NCI-H524 treated with DMSO at 0.1 percent for 48 hours (cell line): ENCODE measurements around the gene USF1.
"Not testable (repeated sequence)": the region's sequence is repeated elsewhere in the genome, so short reads cannot be mapped to it uniquely, and the experiment has no call there.

Source experiments
- DNase-seq: peaks from one replicate; lab custom pipeline; 2025; lab: John Stamatoyannopoulos, UW

USF1 gene

DNA sequence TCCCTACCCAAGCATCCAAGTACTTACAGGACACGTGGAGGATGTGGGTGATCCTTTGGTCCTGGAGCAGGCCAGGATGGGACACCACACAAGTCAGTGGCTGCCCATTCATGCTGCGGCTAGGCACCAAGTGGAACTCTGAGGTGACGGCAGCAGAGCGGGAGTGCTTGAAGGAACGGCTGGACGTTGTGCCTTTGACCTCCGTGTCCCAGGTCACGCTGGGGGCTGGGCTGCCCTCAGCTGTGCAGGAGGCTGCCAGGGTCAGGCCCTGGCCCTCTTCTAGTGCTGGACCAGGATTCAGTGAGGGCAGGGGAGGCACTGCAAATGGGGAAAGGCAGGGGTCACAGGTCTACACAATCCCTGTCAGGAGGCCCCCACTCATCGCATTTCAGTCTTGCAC is 31.6 kb upstream of the USF1 start:
- DNase-seq = no peak

DNA sequence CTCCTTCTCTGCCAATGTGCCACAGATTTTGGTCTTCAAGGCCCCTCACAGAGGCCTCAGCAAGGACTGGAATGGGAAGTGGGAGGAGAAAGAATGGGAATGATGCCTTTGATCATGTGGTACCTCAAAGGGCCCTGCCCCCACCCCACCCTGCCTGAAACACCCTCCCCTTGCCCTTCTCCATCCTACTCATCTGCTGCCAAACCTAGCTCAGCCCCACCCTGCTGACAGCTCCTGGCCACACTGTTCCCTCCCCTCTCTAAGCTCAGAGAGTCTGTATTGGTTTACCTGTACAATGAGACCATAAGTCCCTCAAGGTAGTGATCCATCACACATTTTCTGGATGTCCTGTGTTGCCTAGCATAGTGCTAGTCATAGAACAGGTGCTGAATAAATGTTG is 30.6 kb upstream of the USF1 start:
- no peak for DNase-seq

DNA sequence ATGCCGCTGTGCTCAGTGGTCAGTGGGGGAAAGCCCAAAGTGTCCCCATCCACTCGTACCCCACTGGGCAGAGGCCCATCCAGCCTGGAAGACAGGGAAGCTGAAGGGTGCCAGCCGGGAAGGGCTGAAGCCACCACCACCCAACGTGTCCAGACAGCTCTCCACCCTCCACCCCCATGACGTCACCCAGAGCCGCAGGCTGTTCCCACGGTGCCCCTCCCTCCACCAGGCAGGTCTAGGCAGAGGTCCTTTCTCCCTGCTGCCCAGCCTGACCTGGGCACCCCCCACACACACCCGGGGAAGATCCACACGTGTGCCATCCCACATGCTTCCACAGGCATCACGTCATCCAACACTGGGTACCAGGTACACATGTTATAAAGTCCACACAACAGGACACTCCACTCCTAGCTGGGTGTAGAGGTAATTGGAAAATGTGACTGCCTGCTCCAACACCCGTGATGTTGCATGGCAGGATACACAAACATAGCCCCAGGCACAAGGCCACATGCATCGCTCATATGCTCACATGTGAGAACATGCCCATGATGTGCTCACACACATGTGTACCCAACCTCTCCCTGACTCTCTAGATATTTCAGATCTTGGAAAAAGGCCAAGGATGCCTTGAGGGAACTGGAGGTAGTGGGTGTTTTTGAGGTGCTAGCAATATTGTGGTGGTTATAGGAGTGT is 29.0 kb upstream of the USF1 start:
- DNase-seq = no peak

DNA sequence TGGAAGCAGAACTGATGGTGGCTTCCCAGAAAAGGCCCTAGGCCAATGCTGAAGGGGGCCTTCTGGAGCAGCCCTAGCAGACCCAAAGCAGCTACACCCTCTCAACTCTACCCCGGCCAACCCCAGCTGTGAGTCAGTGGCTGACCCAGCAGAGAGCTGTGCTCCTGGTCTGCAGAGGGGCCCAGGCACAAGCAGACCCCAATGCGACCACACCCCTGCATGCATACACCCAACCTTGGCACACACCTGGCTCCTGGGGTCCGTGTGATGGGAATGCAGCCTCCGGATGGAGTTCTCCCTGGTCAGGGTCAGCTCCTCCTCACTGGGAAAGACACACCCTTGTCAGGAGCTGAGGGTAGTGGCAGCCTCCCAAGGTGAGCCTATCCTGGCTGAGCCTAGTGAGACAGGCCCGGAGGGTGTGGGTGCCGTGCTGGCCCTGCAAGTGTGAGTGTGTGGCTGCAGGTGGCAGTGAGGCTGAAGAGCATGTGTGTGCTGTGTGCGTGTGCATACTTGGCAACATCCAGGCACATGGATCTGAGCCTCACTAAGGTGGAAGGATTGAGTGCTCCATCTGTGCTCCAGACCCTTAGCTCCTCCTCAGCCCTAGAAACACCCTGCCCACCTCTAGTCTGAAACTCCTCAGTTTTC is 27.8 kb upstream of the USF1 start:
- DNase-seq = no peak

DNA sequence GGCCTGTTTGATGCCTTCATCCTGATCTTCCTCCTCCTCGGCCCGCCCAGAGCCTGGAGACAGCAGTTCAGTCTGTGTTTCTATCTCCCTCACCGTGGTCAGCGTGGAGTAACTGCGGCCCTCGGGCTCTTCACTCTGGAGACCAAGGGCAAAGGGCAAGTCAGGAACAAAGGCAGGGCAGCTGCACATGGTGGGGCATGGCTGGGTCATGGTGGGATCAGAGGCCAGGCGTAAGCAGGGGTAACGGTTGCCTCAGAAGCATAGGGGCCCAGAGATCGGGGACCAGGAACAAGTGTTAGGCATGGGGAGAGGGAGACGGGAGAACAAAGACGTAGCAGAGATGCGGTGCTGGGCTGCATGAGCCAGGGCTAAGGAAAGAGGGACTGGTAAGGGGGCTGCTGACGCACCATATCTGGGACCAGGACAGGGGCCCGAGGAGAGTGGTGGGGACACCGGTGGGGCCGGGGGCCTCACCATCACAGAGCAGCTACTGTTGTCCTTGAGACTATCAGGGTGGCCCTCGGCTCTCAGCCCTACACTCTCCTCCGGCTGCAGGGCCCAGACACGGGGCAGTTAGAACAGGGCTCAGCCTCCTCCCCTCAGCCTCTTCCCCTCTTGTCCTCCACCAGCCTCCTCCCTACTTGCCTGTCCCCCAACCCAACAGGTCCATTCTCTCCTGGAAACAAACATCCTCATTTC is 27.1 kb upstream of the USF1 start:
- DNase-seq = no peak

DNA sequence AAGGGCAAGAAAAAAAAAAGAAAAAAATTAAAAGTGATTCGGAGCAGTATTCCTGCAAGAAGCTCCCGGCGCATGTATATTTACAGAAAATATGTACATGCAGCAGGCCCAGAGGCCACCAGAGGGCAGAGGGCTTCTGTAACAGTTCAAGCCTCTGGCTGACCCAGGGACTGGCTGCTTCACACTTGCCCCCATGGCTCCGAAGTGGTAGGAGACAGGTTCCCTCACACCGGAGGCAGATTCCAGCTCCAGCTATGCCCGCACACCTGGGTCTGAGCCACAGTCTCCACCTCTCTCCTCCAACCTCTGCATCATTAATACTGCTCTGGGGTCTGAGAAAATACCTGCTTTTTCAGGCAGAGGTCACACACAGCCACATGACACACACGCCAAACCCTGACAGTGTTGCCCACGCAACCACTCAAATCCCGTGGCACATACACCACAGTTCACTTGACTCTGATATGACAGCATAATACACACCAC is 26.2 kb upstream of the USF1 start:
- DNase-seq = no peak

DNA sequence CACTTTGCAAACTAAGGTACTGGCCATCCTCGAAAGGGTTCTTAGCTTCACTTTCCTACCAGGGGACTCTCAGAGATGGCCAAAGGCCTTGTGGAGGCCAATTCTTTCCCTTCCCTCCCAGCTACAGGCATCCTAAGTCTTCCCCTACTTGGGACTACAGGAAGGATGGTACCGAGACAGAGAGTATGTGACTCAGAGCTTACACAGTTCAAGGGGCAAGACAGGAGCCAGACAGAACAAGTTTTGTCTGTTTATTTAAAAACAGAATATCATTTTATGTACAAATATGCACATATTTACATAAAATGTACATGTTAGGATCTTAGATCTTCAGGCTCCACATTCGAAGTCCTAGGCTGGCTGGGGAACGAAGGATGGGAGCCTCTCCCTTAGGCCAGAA is 25.0 kb upstream of the USF1 start:
- DNase-seq = no peak

DNA sequence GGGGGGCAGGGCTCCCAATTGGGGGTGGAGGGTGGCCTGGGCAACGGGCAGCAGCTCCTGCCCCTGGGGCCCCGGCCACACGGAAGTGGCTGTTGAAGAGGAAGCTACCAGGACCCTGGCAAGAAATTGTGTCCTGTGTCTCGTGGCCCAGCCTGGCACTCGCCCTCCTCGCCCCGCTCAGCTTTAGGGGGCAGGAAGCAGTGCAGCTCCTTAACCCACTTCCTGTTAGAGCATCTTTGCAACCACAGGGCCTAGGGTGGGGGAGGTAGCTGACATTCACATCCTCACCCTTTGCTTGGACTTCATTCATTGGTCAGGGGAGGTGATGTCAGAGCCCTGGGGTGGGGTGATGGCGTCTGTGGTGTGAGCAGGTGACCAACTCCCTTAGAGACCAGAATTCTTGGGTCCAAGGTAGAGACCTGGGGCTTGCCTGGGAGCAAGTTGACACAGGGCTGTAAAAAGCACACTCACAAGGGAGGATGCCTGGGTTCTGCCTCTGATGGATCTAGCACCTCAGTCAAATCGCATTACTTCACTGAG is 24.0 kb upstream of the USF1 start, which contains the start of gene ARHGAP30:
Gene ARHGAP30, minus strand, starts transcription at position 161 of the 540 bp plus-strand sequence. CDS start 267 bp downstream, outside the sequence.
- no peak for DNase-seq

DNA sequence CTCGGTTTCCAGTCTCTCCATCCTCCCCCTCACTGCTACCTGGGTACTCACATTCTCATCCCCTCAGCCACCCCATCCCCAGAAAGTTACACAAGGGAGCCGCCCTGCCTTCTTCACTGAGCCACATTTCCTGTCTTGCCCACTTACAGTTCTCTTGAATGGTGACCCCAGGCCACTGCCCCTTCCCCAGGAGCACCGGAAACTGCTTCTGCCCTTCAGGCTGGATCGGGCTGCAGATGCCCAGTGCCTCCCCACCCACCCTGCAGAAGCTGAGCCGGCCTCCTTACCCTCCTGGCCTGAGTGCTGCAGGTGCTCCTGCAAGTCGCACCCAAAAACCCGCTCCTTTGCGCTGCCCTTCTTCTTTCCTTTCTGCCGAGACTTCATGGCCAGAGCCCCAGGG is 23.5 kb upstream of the USF1 start:
- DNase-seq = no peak

DNA sequence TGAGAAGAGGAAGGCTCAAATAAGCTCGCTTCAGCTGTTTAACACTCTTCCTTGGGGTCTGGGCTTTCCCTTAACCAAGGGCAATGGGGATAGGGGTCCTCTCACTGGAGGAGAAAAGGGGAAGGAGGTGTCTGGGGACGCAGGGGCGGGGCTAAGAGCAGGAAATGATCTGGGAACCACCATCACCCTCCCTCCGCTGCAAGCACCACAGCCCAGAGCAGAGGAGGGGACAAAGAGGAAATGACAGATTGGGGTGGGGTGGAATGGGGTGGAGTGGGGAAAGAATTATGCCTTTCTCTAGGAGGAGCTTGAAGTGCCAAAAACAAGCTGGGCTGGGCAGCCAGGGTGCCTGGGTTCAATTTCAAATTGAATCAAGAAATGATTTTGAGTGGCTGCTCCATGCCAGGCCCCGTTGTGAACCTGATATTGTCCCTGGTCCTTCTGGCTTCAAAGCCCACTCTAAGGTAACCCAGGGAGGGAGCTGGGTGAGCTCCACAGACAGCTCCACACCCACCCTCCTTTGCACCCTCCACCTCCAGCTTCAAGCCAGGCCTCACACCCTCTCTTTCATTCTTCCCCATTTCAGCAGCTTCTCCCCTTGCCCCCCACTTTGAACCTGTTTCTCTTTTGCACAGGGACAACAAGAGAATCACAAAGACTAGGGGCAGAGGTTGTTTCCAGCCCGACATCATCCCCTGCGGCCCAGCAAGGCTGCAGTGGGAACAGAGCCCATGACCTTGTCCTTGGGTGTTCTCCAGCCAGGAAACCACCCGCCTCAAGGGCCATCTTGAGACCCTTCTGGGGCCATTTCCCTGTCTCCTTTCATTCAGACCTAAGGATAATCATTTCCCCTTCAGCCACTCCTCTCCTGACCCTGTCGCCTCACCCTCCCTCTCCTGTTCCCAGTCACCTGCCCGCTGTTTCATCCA is 22.8 kb upstream of the USF1 start:
- no peak for DNase-seq

DNA sequence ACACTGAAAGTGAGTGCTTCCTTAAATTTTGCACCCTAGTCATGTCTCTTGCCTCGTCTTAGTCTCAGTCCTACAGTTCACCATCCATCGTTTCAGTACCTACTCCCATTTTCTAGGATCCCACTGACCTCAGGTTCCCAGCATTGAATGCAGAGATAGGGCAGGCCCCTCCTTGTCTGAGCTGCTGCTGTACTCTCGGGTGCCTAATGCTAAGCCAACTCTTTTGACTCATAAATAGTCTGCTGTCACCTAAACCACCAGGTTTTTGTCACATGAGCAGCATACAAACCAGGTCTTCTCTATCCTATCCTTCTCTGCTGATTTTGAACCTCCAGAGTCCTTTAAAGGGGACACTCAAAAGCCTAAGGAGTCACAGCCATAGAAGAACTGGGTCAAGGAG is 20.9 kb upstream of the USF1 start:
- no peak for DNase-seq

DNA sequence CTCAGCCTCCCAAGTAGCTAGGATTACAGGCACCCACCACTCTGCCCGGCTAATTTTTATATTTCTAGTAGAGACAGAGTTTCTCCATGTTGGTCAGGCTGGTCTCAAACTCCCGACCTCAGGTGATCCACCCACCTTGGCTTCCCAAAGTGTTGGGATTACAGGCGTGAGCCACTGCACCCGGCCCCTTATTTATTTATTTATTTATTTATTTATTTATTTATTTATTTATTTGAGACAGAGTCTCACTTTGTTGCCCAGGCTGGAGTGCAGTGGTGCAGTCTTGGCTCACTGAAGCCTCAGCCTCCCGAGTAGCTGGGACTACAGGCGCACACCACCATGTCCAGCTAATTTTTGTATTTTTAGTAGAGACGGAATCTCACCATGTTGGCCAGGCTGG is 19.9 kb upstream of the USF1 start:
- not testable (repeated sequence) for DNase-seq

DNA sequence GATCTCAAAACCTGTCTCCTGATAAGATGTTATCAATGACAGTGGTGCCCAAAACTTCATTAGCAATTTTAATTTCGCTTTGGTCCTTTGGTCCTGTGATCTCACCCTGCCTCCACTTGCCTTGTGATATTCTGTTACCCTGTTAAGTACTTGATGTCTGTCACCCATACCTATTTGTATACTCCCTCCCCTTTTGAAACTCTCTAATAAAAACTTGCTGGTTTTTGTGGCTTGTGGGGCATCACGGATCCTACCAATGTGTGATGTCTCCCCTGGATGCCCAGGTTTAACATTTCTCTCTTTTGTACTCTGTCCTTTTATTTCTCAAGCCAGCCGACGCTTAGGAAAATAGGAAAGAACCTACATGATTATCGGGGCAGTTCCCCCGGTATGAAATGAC is 18.2 kb upstream of the USF1 start:
- DNase-seq = not testable (repeated sequence)

DNA sequence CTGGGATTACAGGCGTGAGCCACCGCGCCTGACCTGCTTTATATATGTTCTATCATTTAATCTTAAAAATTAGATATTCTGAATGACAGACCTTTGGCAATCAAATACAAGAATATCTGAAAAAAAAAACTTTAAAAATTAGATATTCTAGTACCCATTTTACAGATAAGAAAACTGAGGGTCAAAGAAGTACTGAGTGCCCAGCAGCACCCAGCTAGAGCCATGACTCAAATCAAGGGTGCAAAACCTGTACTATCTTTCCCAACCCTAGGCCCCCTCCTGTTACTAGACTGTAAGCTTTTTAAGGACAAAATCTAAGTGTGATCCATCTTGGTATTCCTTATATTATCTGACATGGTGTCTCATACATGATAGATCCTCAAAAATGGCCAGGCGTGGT is 15.6 kb upstream of the USF1 start:
- DNase-seq = no peak

DNA sequence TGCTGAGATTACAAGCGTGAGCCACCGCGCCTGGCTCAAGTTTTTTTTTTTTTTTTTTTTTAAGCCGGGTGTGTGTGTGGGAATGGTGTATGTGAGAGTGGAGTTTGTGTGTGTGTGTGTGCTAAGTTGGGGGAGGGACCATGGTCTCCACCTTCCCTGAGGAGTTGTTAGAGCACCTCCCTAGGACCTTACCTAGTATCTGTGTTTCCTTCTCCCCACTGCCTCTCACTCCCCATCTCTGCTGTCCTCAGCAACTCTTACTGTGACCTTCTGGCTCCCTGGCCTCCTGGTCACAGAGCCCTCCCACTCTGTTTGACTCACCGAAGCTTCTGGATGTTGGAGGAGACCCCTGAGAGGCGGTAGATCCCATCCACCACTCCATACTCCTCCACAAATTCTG is 13.5 kb upstream of the USF1 start:
- DNase-seq = no peak

DNA sequence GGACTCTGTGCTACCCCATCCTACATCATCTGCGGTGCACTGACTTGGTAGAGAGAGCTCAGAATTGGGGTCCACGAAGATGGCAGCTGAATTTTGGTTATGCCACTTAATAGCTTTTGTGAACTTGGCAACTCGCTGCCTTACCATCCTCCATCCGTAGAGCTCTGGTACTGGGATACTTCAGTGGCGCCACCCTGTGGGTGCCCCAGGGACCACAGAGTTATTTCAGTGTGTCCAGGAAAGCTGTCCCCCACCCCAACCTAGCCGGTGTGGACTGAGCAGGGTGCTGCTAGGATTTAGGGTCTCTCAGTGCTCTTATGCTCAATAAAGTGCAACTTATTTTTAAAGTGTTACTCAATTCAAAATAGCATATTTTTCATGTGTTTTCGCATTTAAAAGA is 9.0 kb upstream of the USF1 start:
- DNase-seq = no peak

DNA sequence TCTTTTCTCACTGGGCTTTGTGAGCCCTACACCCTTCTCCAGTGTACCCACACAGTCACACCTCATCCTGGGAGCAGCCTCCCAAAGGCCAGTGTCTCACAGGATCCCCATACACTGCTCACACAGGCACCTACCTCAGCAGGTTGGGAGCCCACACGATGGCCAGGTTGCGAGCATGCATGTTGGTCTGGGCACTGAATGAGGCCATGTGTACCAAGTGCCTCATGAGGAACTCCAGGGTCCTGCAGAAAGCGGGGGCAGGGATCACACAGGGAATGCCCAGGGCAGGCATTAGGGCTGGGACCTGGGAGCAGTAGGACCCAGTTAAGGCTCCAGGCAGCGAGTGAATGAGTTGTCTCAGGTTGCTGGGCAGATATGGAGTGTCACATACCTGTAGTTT is 8.5 kb upstream of the USF1 start:
- DNase-seq = no peak

DNA sequence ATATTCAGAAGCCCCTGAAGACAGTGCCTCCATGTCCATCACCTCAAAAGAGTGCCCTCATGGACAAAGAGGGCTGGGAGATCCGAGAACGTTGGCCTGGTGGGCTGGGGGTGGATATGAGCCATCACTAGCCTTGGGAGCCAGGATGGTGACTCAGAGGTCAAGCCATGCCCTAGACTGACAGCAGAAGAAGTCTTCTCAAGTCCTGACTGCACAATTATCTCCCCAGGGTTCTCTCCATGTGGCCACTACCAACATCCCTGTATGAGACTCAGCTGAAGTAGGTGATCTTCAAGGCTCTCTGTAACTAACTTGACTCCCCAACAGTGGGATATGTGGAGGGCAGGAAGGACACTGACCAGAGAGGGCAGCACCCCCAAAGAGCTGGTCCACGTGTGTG is 7.1 kb upstream of the USF1 start:
- DNase-seq = no peak

DNA sequence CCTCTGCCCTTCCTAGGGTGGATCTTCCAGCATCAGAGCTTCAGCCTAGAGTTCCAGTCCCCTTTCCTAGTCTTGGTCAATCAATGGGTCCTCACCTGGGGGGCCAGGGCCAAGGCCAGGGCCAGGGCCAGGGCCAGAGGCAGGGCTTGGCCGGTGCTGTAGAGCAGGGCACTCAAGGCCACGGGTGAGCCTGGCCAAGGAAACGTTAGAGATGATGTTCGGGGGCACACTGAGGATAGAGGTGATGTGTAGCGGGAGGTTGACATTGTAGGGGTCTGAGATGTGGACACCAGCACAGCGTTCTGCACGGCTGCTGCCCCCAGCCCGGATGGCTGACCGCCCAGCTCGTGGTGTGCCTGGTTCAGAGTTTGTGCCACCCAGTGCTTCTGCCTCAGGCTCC is 5.4 kb upstream of the USF1 start:
- no peak for DNase-seq

DNA sequence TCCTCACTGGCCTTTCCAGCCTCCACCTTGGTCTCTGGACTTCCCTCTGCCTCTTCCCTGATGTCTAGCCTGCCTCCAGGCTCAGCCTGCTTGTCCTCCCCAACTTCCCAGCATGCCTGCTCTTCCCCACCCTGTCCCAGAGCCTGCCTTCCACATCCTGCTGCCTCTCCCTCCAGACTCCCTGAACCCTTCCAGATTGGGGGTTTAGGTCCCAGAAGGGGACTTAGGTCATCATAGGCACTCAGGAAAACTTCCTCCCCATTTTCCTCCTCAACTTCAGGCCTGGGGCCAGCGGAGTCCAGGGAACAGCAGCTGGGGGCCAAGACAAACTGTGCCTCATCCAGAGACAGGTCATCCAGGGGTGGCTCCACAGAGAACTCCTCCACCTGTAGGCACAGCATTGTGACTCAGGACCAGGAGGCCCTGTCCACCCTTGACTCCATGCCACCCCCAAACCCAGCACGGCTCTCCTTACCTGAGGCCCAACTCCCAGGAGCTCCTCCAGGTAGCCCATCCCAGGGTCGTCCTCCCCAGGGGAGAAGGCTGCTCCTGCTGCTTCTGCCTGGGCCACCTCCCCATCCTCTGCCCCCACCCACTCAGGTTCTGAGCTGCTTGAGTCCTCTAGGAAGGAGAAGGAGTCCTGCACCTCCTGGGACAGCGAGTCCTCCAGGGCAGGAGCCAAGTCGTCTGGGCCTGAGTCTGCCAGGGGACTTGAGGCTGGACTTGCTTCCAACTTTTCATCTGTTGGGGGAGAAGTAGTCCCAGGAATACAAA is 3.4 kb upstream of the USF1 start:
- no peak for DNase-seq
